GM12873 (cell line): ENCODE measurements around the gene DCTN3.

ENCODE experiments used
- CTCF ChIP-seq: IDR thresholded peaks from 2 replicates; pipeline ENCODE4 v1.5.1; 2012; ENCODE audit warnings: low read depth, mild to moderate bottlenecking, moderate library complexity, low read length, control low read depth; ENCODE audit not compliant: insufficient read depth; ENCODE audit errors: missing control alignments

DCTN3 gene

GRCh38 chr9:34581318-34581717, 39.0 kb downstream of the DCTN3 start:
- TF ChIP-seq CTCF, result no peak

GRCh38 chr9:34580358-34580757, 39.9 kb downstream of the DCTN3 start:
- TF ChIP-seq CTCF, result no peak

GRCh38 chr9:34579808-34580163, 40.5 kb downstream of the DCTN3 start:
- TF ChIP-seq CTCF, result no peak

- no peak for TF ChIP-seq CTCF
Measured at GRCh38 chr9:34579104-34579807, 41.0 kb downstream of the DCTN3 start.

- TF ChIP-seq CTCF, result no peak
Measured at GRCh38 chr9:34578241-34579103, 41.8 kb downstream of the DCTN3 start.

- TF ChIP-seq CTCF, result no peak
Measured at GRCh38 chr9:34577400-34578240, 42.7 kb downstream of the DCTN3 start.

GRCh38 chr9:34576597-34577399, 43.5 kb downstream of the DCTN3 start:
- TF ChIP-seq CTCF, result no peak
